ENCODE results near the gene MGA. TPM values are rescaled to one million over a fixed set of nuclear protein-coding genes. Genes with fewer than 3 reads are reported as not detected.

MGA gene
- total RNA-seq, 1 donor from 2014 or later: 25.3 TPM

GRCh38 chr15:41659190-41659589, 1.0 kb upstream of the MGA start:
- Histone ChIP-seq H3K4me3 (no peak overlapping the region), H3K27ac (no peak overlapping the region), H3K4me1 (peaks cover 0 to 14% of the 10 kb centered on the region in 2 donors), H3K27me3 (no peaks in the 10 kb centered on the region), H3K9me3 (no peaks in the 10 kb centered on the region), H3K36me3 (no peaks in the 10 kb centered on the region)
- TF ChIP-seq CTCF (IDR thresholded peaks at IDR 0.05): no peak
- DNase-seq (ENCODE audit: low spot score in 2 of 2): no peak
- intact Hi-C loops (cut with DNase I): no loop called here

GRCh38 chr15:41659855-41660234, 360 bp upstream of the MGA start:
- no peaks in the 10 kb centered on the region for H3K9me3 ChIP-seq
- H3K4me3 ChIP-seq: peak overlapping the region; percentile 66 to 67
- H3K4me1 ChIP-seq: peaks cover 0 to 14% of the 10 kb centered on the region in 2 donors
- no peak for DNase-seq (ENCODE audit: low spot score in 2 of 2)
- H3K27ac ChIP-seq: peak overlapping the region; percentile 82 to 85
- H3K27me3 ChIP-seq: no peaks in the 10 kb centered on the region
- no peaks in the 10 kb centered on the region for H3K36me3 ChIP-seq
- TF ChIP-seq CTCF (IDR thresholded peaks at IDR 0.05): no peak
- intact Hi-C loops (cut with DNase I): loop anchor here (1.0 to 2.0 kb wide), 2 partner anchors 56 to 115 kb away; partner anchors contain the start of gene MAPKBP1

GRCh38 chr15:41661078-41661517, 893 bp downstream of the MGA start:
- H3K4me3 ChIP-seq: peak overlapping the region; percentile 66 to 67
- no peaks in the 10 kb centered on the region for H3K36me3 ChIP-seq
- no peak for TF ChIP-seq CTCF (IDR thresholded peaks at IDR 0.05)
- H3K4me1 ChIP-seq: peaks cover 0 to 14% of the 10 kb centered on the region in 2 donors
- intact Hi-C loops (cut with DNase I): loop anchor here (1.0 to 2.0 kb wide), 2 partner anchors 39 to 114 kb away; partner anchors contain the start of gene MAPKBP1
- no peaks in the 10 kb centered on the region for H3K9me3 ChIP-seq
- peak overlapping the region; percentile 82 to 85 for H3K27ac ChIP-seq
- DNase-seq (ENCODE audit: low spot score in 2 of 2): no peak
- H3K27me3 ChIP-seq: no peaks in the 10 kb centered on the region

GRCh38 chr15:41661518-41662225, 1.5 kb downstream of the MGA start:
- intact Hi-C loops (cut with DNase I): loop anchor here (1.0 to 2.0 kb wide), 2 partner anchors 39 to 113 kb away; partner anchors contain the start of gene MAPKBP1
- H3K27me3 ChIP-seq: no peaks in the 10 kb centered on the region
- TF ChIP-seq CTCF (IDR thresholded peaks at IDR 0.05): no peak
- peak; percentile 19 to 84 for DNase-seq (ENCODE audit: low spot score in 2 of 2)
- no peaks in the 10 kb centered on the region for H3K36me3 ChIP-seq
- no peaks in the 10 kb centered on the region for H3K9me3 ChIP-seq
- H3K4me3 ChIP-seq: peak overlapping the region; percentile 66 to 67
- H3K4me1 ChIP-seq: peaks cover 0 to 14% of the 10 kb centered on the region in 2 donors
- H3K27ac ChIP-seq: peak overlapping the region; percentile 82 to 85

- H3K27ac ChIP-seq: no peak overlapping the region
- intact Hi-C loops (cut with DNase I): no loop called here
- no peaks in the 10 kb centered on the region for H3K9me3 ChIP-seq
- DNase-seq (ENCODE audit: low spot score in 2 of 2): no peak
- peaks cover 0 to 6% of the 10 kb centered on the region in 2 donors for H3K36me3 ChIP-seq
- no peak for TF ChIP-seq CTCF (IDR thresholded peaks at IDR 0.05)
- H3K4me1 ChIP-seq: peaks cover 0 to 6% of the 10 kb centered on the region in 2 donors
- no peaks in the 10 kb centered on the region for H3K27me3 ChIP-seq
- H3K4me3 ChIP-seq: no peak overlapping the region
Observed at GRCh38 chr15:41666353-41666920, 6.2 kb downstream of the MGA start.

All from ascending aorta (tissue), 2 donors.